SIG-M5 treated with dmso at 0.1 percent for 504 hours (cell line): ENCODE measurements around the gene LGR6.

Experiments
- DNase-seq: peaks from one replicate; lab custom pipeline; 2025; ENCODE audit not compliant: unreplicated experiment; lab: John Stamatoyannopoulos, UW

LGR6 gene

DNA sequence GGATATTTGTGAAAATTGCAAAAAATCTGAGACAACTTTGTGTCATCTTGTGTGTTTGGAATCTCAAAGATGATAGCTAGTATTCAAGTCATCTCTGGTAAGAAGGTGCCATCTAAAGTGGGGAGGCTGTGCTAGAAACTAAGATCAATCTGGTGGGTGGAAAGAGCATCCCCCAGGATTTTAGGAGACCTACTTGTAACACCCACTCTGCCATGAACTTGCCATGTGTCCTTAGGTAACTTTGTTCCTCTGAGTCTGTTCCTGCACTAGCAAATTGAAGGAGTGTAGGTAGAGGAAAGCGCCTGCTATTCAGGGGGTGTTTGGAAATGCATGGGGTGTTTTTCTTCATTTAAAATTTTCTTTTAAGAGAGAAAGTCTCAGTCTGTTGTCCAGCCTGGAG, 24.4 kb downstream of the LGR6 start:
- no peak for DNase-seq

DNA sequence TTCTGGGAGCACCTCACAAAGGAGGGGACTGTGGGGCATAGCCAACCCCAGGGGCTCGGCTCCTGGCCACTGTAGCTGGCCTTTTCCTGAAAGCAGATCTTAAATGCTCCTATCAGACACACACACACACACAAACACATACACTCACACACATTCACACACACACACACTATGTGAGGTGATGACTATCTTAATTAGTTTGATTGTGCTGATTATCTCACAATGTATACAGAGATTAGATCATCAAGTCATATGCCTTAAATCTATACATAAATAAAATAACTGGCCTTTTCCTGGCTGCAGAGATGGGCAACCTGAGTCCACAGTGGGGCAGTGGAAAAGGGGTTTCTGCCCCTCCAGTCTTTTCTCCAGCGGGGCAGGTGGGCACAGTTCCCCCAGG, 27.1 kb downstream of the LGR6 start:
- no peak for DNase-seq

DNA sequence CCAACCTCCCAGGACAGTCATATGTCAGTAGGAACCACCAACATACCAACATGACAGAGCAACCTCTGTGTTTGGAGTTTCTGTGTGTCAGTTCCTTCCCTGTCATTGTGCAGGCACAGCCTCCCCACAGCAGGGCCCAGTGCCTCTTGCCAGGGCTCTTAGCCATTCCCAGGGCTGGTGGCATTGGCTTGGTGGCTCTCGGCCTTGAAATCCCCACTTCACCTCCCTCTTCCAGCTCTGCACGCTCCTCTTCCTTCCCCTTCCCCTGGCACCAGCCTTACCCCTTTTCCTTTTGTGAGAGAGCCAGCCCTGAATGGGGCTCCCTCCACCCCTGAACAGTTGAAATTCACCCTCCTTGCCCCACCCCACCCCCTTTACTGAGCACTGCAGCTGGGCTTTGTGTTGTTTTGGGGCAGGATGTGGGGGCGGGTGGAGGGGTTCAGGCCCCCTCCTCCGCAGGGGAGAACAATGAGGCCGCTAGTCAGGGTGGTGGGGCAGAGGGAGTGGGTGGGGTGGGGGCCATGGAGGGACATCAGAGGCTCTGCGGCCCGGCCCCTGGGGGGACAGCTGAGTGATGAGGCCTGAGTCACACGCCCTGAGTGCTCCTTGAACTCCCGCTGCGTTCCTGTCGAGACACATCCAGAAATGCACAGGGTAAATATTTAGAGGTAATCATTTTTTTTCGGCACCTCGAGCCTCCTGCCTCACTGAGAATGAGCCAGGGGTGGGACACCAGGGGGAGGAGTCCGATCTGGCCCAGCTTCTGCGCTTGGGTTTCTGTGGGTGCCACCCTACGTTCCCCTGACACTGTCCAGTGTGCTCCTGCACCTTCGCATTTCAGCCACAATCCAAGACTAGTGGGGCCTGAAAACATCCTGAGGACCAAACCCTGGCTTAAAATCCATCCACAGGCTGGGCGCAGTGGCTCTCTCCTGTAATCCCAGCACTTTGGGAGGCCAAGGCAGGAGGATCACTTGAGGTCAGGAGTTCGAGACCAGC, 28.6 kb downstream of the LGR6 start:
- no peak for DNase-seq

DNA sequence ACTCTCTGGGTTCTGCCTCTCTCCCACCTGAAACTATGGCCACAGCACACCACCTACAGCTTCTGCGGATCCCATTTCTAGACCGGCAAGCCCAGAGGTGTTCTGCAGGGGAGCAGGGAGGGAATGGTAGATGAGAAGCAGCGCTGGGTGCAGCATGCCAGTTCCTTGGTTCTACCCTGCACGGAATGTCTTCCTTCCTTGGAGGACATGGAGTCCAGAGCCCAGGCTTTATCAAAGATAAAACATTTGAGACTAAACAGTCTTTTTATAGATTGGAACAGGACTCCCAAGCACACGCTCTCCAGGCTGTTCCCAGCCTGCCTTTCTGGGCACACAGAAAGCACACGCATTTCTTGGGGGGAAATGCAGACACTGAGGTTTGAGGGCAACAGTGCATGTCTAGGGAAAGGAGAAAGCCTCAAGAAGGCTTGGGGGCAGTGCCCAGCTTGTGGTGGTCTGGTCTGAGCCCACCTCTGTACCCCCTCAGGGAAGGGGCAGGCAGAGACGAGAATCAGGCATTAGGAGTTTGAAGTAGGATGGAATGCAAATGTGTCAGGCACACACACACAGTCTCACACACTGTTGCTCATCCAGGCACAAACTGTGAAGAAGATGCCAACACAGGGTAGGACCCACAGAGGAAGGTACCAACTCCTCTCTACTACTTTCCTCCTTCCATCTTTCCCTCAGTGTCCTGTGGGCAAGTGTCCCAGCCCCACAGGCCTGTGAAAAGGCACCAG, 29.7 kb downstream of the LGR6 start:
- DNase-seq, result no peak

DNA sequence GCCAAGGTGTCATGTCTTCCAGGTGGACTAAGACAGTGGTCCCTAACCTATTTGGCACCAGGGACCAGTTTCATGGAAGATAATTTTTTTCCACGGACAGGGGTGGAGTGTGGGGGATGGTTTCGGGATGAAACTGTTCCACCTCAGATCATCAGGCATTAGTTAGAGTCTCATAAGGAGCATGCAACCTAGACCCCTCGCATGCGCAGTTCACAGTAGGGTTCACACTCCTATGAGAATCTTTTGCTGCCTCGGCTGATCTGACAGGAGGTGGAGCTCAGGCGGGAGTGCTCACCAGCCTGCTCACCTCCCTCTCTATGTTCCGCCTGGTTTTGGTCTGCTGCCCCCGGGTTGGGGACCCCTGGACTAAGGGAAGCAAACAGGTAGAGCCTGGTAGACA, 30.9 kb downstream of the LGR6 start:
- no peak for DNase-seq

DNA sequence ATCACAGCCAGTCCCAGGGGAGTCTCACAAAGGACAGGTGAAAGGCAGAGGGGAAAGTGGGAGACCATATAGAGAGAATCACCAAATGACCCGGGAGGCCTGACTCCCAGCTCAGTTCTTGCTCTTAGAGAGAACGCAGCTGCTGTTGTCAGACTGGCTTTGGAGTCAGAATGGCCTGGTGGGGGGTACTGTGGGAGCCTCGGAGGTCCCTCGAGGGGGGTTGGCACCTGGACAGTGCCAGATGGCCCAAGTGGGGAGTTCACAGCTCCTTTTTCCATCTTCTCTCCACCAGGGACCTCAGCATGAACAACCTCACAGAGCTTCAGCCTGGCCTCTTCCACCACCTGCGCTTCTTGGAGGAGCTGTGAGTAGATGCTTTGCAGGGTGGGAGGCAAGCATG, 31.5 kb downstream of the LGR6 start:
- no peak for DNase-seq

DNA sequence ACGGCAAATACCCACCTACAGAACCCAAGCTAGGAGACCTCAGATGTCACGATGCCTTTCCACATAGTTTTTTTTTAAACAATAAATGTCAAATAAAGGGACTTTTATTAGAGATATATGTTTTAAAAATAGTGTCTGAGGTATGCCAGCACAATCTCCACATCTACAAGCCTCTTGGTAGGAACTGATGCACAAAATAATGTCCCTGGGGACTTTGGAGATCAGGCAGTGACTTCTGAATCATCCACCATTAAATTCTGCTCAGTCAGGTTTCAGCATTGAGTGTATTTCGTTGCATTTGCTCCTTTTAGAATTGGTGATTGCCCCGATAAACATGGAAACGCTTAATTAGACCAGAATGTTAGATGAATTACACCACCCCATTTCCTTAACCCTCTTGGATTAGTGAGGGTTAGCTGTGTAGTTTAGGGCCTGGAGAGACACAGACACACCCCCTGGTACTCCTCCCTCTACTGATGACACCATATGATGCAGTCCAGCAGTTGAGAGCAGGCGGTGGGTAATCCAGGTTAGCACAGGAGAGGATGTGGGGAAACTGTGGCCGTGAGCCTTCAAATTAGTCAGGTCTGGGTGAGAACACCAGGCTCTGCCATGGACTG, 33.6 kb downstream of the LGR6 start:
- DNase-seq, result no peak

DNA sequence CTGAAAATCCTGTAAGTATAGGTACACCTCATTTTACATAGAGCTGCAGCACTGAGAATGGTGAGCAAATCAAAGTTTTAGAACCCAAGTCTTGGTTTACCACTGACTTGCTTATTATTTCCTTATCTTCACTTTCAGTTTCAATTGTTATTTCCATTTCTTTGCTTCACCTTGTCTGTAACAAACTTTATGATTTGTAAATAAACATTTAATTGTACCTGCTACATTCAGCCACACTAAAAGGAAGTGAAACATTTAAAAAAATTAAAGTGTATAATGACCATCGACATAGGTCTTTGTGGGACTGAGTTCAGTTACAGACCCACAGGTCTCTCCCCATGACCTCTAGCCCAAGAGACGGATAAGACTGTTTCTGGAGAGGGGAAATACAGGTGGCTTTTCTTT, 34.4 kb downstream of the LGR6 start:
- no peak for DNase-seq

DNA sequence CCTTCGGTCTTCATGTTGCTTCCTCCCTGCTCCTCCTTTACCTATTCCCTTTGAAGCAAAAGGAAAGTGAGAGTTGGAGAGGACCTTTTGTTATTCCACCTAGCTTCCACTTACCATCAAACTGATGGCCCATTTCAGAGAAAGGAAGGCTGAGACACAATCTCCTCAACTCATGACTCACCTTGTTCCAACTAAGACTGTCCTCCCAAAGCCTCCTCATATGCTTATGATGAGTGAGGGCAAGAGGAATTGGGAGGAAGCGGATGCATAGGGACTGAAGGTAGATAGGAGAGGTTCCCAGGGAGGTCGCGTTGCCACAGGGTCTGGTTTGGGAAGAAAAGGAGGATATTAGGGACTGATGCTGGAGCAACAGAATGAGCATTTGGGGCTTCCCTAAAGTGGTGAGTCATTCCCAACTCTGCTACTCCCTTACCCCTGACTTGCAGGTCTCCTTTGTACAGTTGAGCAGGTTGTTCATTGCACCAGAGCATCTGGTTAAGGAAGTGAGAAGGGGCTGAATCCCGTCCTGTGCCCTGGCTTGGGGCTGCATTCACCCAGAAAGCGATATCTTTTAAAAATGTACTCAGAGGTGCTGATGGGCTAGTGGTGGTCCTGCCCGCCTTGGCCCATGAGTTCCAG, 35.0 kb downstream of the LGR6 start:
- DNase-seq, result no peak

DNA sequence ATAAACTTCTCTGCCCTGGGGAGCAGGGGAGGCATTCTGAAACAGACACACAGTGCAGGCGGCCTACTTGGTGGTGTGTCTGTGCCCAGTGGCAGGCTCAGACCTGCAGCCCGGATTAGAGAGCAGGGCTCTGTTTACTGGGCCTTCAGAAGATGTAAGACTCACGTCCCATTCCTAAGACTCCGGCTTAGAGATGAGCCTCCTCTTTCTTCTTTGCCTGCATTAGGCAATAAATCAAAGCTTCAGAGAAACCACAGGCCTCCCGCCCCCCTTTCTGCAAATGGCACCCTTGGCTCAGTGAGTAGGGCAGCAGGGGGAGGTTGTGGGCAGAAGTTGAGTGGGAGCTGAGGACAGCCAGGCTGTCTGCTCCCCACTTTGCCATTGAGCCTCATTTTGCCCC, 35.8 kb downstream of the LGR6 start:
- DNase-seq, result no peak

DNA sequence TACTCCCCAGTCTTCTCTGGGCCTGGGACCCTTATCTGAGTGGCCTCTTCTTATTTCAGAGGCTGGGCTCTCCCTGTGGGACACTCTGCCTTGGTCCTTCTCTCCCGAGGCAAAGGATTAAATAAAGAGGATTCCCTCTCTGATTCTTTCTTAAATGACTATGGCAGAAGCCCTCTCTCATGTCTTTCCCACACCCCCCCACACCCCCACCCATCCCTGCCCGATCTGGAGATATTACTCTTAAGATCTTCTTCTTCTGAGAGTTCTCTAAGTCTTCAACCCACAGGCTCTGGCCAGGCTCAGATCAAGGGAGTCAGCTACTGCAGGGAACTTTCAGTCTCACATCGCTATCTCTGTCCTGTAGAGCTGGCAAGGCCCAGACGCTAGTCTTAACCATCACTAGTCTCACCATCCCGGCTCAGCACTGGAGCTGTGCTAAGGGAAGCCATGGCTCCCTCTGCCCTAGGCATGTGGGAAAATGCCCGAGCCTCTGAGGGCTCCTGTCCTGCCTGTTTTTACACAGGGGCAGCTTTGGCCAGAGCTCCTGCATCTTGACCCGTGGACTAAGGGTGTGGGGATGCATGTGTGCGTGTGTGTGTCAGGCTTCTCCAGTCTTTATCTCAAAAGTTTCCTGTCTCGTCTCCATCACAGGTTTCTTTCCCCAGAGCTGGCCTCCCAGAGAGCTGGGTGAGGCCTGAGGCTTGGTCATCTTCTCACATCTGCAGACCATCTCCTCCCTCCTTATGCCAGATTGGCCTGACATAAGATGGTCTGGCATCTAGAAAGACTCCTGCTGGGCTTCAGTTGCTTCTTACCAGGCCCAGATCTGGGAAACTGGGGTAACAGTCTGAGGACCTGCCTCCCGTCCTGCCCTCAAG, 36.7 kb downstream of the LGR6 start:
- no peak for DNase-seq

DNA sequence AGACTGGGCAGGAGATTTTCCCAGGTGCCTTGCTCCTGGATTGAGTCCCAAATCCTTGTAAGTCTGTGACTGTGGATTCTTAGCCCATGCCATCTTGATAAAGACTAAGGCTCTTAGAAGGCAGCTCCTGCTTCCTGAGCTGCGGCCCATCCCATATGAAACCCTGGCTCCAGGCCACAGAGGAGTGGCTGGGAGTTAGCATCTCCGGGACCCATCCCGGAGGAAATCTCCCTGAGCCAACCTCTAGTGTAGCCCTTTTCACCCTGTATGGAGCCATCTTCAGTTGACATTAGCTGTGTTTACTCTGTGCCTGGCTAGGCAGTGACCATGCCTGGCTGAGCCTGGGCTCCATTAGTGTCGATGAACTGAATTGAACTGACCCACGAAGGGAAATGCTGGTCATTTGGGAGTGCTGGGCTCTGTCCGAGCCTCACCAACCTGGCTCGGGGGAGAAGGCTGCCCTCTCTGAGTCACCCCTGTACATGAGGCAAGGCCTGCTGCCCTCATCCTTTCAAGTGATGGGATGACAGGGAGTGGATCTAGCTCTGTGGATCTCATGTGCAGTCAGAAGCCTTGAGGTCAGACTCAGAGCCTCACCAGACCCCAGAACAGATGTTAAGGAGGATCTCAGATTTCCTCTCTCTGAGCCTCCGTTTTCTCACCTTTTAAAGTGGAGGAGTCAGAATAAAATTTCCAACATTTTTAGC, 37.5 kb downstream of the LGR6 start:
- no peak for DNase-seq

DNA sequence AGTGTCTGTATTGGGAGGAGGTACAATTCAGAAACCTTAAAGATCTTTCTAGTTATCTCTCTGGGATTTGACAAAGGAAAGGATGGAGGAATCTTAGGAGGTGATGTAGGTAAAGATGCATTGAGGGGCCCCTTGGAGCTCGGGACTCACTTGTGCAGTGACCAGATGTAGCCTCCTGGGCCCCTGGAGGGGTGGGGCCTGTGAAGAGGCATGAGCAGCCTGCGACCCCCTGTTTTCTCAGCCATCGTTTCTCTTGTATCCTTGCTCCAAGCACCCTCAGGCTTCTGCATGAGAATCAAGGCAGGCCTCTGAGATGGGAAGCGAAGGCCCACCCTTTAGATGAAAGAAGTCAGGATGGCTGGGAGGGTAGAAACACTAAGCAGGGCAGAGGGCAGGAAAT, 39.6 kb downstream of the LGR6 start:
- no peak for DNase-seq

DNA sequence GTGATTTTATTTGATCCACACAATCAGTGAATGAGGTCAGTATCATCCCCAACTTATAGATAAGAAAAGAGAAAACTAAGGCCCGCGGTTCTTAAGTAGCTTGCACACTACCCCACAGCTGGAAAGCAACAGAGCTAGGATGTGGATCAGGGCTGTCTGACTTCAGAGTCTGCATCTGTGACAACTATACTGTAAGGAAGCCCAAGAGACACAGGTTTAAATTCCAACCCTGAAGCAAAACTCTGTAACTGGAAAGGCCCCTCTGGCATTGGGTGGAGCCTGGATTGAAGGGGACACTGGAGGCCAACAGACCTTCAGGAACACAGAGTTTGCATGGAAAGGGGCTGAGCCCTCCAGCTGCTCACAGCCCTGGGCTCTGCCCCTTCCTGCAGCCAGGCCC, 40.2 kb downstream of the LGR6 start:
- no peak for DNase-seq

DNA sequence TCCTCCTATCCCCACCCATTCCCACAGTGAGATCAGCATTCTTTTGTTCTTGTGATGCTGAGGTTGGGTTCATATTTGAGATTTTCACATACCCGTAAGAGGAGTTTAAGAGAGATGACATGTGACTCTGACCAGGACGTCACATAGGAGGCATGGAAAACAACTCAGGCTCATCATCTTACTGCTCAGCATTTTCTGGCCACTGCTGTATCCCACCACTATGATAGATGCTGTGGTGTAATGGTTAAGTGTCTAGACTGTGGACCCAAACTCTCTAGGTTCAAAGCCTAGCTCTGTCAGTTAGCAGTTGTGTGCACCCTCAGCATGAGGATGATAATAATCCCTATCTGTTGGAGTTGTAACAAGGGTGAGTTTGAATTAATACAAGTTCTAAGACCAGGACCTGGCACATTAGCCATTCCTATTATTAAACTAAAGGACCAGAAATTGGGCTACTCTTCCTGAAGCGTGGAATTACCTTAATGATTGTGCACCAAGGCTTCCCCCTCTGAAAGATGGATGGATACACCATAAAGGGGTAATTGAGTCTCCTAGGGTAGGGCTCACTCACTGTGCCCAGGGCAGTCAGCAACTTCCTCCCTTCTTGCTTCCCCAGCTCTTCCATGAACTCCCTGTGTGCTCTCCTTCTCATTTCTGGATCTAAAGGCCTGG, 40.9 kb downstream of the LGR6 start:
- DNase-seq, result no peak

DNA sequence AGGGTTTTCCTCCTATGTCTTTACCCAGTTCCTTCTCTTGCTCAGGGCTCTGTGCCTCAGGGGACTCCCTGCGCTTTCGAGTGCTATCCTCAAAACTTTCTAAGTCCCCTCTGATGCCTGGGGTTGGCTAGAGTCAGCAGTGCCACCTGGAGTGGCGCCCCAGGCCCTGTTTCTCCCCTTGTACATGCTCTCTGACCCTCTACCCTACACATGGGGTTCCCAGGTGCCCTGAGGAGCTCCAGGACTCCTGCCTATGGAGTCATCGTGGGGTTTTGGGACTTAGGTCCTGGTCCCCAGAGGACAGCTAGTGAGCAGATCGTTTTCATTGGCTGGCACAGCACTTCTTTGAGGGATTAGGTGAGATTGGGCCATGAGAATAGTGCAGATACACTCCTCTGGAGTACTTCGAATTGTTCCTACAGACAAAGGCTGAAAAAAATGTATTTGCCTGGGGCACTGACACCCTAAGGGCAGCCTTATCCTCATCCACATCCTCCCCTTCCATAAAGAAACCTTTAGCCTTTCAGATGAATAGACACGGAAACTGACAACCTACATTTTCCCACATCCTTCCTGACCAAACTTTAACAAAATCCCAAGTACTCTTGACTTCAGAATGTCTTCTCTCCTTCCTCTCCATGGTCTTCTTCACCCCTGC, 41.5 kb downstream of the LGR6 start:
- DNase-seq, result no peak

DNA sequence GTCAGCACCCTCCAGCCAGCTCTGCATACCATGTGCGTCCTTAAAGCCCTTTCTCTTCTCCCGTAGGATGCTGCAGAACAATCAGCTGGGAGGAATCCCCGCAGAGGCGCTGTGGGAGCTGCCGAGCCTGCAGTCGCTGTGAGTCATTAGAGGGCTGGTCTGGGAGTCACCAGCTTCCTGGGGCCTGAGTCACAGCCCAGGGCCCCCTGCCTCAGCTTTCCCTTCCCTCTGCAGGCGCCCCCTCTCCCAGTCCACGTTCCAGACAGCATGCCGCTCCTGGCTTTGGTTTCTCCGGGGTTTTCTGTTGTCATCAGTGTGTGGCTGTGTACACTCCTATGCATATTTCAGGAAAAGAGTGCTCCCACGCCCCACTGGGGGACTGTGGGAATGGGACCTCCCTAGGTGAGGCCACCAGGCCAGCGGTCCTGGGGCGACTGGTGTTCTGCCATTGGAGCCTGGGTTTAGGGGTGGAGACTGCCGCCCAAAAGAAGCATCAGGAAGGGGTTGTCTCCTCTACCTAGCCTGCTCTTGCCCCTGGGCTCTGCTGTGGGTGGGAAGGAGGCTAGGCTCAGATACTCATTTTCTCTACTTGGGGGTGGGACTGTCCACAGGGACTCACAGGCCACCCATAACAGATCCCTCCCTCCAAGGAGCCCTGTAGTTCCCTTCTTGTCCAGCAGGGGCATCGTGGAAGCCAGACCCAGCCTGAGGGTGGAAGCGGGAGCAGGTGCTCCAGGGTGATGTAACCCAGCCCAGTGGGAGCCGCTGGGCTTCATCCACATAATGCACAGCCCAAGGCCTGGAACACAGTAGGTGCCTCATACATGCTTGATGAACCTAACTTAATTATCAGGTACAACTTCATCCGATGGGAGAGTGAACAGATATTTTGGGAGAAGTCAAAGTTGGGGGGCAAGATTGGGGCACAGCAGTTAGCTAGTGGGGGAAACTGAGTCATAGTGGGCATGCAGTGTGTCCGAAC, 42.5 kb downstream of the LGR6 start:
- peak; percentile 80 for DNase-seq
